Neutrophil (primary cell): ENCODE measurements around the gene KIF9.
A peak's percentile ranks its signal among the peaks of the same experiment; 100 is the strongest.
"Not testable (repeated sequence)": the region's sequence is repeated elsewhere in the genome, so short reads cannot be mapped to it uniquely, and the experiment has no call there.

Experiments used
- H3K27ac ChIP-seq: fragments of 200-600 bp; sonication (generic); 2 replicates; pipeline ENCODE4 v1.5.1; 2016; ENCODE audit warnings: mild to moderate bottlenecking, moderate library complexity
- H3K27me3 ChIP-seq: fragments of 200-600 bp; sonication (generic); 2 replicates; pipeline ENCODE4 v1.6.0; 2016; ENCODE audit warnings: mild to moderate bottlenecking
- H3K36me3 ChIP-seq: fragments of 200-600 bp; sonication (generic); 2 replicates; pipeline ENCODE4 v1.5.1; 2017
- H3K4me1 ChIP-seq, 2 experiments: fragments of 200-600 bp in 1 of 2; sonication (generic) in 1 of 2; 1 replicate in 1 of 2; 2 replicates in 1 of 2; pipeline versions ENCODE4 v1.5.1 to v1.6.1; 2013 to 2016; ENCODE audit warnings: low read depth in 1 of 2, low read length in 1 of 2, mild to moderate bottlenecking in 1 of 2, moderate library complexity in 1 of 2; ENCODE audit not compliant: control insufficient read depth in 1 of 2, insufficient read depth in 1 of 2
- H3K4me3 ChIP-seq, 2 experiments: fragments of 200-600 bp in 1 of 2; sonication (generic) in 1 of 2; 1 replicate in 1 of 2; 2 replicates in 1 of 2; pipeline ENCODE4 v1.5.1; 2013 to 2016; ENCODE audit warnings: low read depth in 1 of 2, low read length in 1 of 2, mild to moderate bottlenecking in 1 of 2, moderate library complexity in 1 of 2
- H3K9me3 ChIP-seq: fragments of 200-600 bp; sonication (generic); 2 replicates; pipeline ENCODE4 v1.5.1; 2016
- CTCF ChIP-seq: fragments of 200-600 bp; sonication (generic); IDR thresholded peaks from 2 replicates; pipeline ENCODE4 v1.5.1; 2016; ENCODE audit warnings: antibody characterized with exemption

The KIF9 gene

DNA sequence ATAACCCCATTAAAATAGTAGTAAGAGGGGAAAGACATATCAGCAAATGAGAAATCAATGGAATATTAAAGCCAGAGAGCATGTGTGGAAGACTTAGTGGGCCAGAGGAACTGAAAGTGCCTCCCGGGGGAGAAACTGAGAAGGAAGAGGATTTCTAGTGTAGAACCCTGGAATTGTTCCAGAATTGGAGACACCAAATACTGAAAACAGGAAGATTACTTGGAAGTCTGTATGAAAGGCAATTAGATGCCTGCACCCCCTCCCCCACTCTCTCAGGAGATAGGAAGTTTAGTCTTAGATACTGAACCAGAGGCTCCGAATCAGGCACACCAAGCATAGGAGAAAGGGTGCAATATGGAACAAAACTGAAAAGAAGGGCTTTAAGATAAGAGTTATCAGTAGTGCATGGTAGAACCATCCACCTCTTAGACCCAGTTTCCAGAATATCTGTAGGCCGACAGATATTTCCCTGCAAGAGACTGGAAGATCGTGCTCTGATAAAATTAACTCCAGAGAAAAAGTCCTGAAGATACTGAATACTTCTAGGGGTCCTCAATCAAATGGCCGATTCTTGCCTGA is 32.6 kb upstream of the KIF9 start:
- Histone ChIP-seq H3K4me3 (no peak overlapping the region), H3K27me3 (no peaks in the 10 kb centered on the region), H3K27ac (peak overlapping the region; percentile 40), H3K4me1 (peaks cover 5 to 18% of the 10 kb centered on the region in 2 experiments), H3K9me3 (no peaks in the 10 kb centered on the region), H3K36me3 (peaks cover 23% of the 10 kb centered on the region)
- no peak for TF ChIP-seq CTCF

DNA sequence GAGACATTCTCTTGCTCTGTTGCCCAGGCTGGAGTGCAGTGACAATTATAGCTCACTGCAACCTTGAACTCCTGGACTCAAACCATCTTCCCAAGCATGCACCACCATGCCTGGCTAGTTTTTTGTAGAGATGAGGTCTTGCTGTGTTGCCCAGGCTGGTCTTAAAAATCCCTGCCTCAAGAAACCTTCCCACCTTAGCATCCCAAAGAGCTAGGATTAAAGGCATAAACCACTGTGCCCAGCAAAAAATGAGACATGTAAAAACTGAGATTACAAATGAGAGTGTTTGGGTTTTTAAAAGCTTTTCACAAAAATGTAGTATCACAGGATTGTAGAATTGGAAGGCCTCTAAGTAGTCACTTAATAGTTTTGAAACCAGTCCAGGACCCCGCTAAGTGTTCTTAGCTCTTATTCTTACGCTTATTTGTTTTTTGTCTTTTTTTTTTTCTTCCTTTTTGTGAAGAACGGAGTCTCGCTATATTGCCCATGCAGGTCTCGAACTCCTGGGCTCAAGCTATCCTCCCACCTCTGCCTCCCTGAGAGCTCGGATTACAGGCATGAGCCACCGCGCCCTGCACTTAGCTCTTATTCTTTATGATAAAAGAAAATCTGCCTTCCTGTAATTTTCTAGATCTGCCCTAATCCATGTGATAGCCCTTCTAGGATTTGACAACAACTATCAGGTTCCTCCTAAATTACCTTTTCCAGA is 31.6 kb upstream of the KIF9 start:
- Histone ChIP-seq H3K36me3 (peaks cover 18% of the 10 kb centered on the region), H3K27me3 (no peaks in the 10 kb centered on the region), H3K4me1 (peaks cover 5 to 18% of the 10 kb centered on the region in 2 experiments), H3K4me3 (no peak overlapping the region), H3K9me3 (no peaks in the 10 kb centered on the region), H3K27ac (peak overlapping the region; percentile 40)
- no peak for TF ChIP-seq CTCF

- H3K4me3 ChIP-seq, result no peak overlapping the region
- no peak for TF ChIP-seq CTCF
- no peak overlapping the region for H3K27ac ChIP-seq
- H3K9me3 ChIP-seq, result no peaks in the 10 kb centered on the region
- peaks cover 5 to 18% of the 10 kb centered on the region in 2 experiments for H3K4me1 ChIP-seq
- H3K27me3 ChIP-seq, result no peaks in the 10 kb centered on the region
- H3K36me3 ChIP-seq, result peaks cover 12% of the 10 kb centered on the region
Observed at GRCh38 chr3:47313341-47314055, 30.9 kb upstream of the KIF9 start.

GRCh38 chr3:47310391-47310790 is 27.8 kb upstream of the KIF9 start:
- Histone ChIP-seq H3K36me3 (peaks cover 7% of the 10 kb centered on the region), H3K27ac (no peak overlapping the region), H3K9me3 (no peaks in the 10 kb centered on the region), H3K4me1 (peaks cover 9 to 21% of the 10 kb centered on the region in 2 experiments), H3K4me3 (no peak overlapping the region), H3K27me3 (no peaks in the 10 kb centered on the region)
- no peak for TF ChIP-seq CTCF

- H3K4me1 ChIP-seq, result peaks cover 9 to 16% of the 10 kb centered on the region in 2 experiments
- not testable (repeated sequence) for H3K27ac ChIP-seq, H3K9me3 ChIP-seq
Observed at GRCh38 chr3:47309231-47309630, 26.6 kb upstream of the KIF9 start.

GRCh38 chr3:47306022-47306421 is 23.4 kb upstream of the KIF9 start:
- Histone ChIP-seq H3K4me1 (peaks cover 4 to 5% of the 10 kb centered on the region in 2 experiments), H3K27ac (no peak overlapping the region), H3K9me3 (no peaks in the 10 kb centered on the region), H3K36me3 (peaks cover 27% of the 10 kb centered on the region), H3K27me3 (no peaks in the 10 kb centered on the region), H3K4me3 (no peak overlapping the region)
- no peak for TF ChIP-seq CTCF

More at GRCh38 chr3:47309231-47309630, 26.6 kb upstream of the KIF9 start:
- H3K36me3 ChIP-seq, H3K4me3 ChIP-seq, H3K27me3 ChIP-seq: not testable (repeated sequence)
